Testis (tissue), 2 donors: ENCODE results near the gene CD81.

ENCODE experiments used
- POLR2A ChIP-seq: fragments of 450-650 bp; IDR thresholded peaks from one replicate; pipeline ENCODE4 v1.6.1; 2017; ENCODE audit warnings: antibody characterized with exemption, mild to moderate bottlenecking, moderate library complexity
- TF ChIP-seq, protein P1 (sequence below), 3 experiments: fragments of 450-650 bp in 2 of 3; fragments of 200-600 bp in 1 of 3; sonication (generic) in 1 of 3; IDR thresholded peaks; one replicate each; pipeline ENCODE4 v1.5.1; 2016 to 2019; ENCODE audit warnings: antibody characterized with exemption in 3 of 3, mild to moderate bottlenecking in 2 of 3, moderate library complexity in 1 of 3

DNA sequence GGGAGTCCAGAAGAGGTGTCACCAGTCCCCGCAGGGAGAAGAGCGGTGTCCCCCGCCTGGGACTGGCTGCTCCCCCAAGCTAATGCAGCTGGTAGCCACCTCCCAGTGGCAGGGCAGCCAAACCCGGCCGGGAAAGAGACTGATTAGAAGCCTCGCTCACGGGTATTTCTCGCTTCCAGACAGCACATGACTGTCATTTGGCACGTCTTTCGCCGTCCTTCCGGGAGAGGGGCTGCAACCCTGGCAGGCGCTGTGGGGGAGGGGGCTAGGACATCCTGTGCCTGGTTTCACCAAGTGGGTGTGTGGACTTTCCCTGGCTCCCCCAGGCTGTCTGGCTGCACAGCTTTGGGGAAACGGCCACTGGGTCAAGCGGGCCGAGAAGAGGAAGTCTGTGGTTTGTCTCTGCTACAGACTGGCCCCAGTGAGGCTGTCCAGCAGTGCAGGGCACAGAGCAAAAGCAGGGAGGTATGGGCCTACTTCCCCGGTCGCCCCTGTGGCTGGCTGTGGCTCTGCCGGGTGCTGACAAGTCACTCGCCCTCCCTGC is 3.8 kb downstream of the CD81 start:
- TF ChIP-seq, protein P1, sequence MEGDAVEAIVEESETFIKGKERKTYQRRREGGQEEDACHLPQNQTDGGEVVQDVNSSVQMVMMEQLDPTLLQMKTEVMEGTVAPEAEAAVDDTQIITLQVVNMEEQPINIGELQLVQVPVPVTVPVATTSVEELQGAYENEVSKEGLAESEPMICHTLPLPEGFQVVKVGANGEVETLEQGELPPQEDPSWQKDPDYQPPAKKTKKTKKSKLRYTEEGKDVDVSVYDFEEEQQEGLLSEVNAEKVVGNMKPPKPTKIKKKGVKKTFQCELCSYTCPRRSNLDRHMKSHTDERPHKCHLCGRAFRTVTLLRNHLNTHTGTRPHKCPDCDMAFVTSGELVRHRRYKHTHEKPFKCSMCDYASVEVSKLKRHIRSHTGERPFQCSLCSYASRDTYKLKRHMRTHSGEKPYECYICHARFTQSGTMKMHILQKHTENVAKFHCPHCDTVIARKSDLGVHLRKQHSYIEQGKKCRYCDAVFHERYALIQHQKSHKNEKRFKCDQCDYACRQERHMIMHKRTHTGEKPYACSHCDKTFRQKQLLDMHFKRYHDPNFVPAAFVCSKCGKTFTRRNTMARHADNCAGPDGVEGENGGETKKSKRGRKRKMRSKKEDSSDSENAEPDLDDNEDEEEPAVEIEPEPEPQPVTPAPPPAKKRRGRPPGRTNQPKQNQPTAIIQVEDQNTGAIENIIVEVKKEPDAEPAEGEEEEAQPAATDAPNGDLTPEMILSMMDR (IDR thresholded peaks at IDR 0.05) = no peak
- no peak for TF ChIP-seq POLR2A
